NCI-H524 (cell line): ENCODE measurements around the gene MRLN.
"Not testable (repeated sequence)": the region's sequence is repeated elsewhere in the genome, so short reads cannot be mapped to it uniquely, and the experiment has no call there.

Experiments
- DNase-seq, 2 experiments: peaks; one replicate each; lab custom pipeline; 2025; lab: John Stamatoyannopoulos, UW

Gene MRLN

GRCh38 chr10:59745163-59745650 is 8.0 kb downstream of the MRLN start:
- no peak for DNase-seq

- peak in 1 of 2 experiments; percentile 14 for DNase-seq
These were observed 8.5 kb downstream of the MRLN start for GRCh38 chr10:59744762-59745161.

DNA sequence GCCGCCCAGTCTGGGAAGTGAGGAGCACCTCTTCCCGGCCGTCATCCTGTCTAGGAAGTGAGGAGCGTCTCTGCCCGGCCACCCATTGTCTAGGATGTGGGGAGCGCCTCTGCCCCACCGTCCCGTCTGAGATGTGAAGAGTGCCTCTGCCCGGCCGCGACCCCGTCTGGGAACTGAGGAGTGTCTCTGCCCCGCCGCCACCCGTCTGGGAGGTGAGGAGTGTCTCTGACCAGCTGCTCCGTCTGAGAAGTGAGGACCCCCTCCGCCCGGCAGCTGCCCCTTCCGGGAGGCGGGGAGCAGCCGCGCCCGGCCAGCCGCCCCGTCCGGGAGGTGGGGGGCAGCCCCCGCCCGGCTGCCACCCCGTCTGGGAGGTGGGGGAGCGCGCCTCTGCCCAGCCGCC is 9.1 kb downstream of the MRLN start:
- DNase-seq, result not testable (repeated sequence)

GRCh38 chr10:59741583-59741982 is 11.7 kb downstream of the MRLN start:
- DNase-seq, result no peak

DNA sequence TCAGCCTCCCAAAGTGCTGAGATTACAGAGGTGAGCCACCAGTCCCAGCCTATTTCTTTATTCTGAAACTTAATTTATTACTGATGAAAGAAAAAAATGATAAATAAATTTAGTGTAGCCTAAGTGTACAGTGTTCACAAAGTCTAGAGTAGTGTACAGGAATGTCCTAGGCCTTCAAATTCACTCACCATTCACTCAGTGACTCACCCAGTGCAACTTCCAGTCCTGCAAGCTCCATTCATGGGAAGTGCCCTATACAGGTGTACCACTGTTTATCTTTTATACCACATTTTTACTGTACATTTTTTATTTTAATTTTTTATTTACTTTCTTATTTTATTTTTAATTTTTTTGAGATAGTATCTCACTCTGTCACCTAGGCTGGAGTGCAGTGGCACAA is 12.2 kb downstream of the MRLN start:
- DNase-seq, result no peak

DNA sequence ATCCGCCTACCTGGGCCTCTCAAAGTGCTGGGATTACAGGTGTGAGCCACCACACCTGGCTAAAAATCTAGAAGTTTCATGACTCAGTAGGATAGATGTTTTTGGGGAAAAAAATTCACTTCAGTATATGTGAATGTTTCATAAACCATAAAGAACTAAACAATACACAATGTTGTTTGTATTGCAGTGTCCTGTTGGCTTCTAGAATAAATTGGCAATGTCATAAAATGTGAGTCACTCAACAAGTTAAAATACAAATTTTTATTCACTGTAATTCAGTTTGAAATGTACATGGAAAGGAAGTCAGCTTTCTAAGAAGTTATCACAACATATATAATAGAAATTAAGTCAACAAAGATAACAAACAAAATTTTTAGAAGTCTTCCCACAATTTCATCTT is 16.5 kb downstream of the MRLN start:
- no peak for DNase-seq

DNA sequence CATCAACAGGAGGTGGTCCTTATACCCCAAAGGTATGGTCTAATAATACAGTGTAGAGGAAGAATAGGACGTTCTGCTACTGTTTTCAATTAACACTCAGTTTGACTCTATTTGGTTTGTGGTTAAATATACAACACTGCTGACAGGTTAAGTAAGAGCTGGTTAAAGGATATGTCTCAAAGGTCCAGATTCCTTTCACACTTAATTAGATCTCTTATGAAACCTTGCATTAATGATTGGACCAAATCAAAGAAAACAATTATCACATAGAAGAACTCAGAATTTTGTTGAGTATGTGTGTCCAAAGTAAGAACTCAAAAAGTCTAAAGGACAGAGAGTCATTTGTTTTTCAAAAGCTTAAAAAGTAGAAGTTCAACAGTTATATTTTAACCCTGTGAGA is 18.0 kb downstream of the MRLN start:
- no peak for DNase-seq

GRCh38 chr10:59734014-59734462 is 19.2 kb downstream of the MRLN start:
- no peak for DNase-seq

- not testable (repeated sequence) for DNase-seq
These were observed 19.8 kb downstream of the MRLN start for GRCh38 chr10:59733321-59734013.

GRCh38 chr10:59732849-59733248 is 20.4 kb downstream of the MRLN start:
- not testable (repeated sequence) for DNase-seq

DNA sequence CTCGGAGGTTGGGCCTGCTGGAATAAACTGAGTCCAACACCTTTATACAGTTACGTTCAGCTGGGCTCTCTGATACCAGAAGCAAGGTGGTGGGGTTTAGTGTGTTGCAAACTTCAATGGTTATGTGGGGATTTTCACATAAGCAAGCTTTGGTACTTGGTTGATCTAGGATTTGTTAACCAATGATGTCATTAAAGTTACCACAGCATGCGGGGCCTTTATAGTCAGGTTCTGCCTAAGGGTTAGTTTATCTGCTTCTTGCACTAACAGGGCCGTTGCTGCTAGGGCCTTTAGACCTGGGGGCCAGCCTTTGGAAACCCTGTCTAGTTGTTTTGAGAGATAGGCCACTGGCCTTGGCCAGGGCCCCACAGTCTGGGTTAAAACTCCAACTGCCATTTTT is 24.1 kb downstream of the MRLN start:
- not testable (repeated sequence) for DNase-seq

- no peak for DNase-seq
These were observed 28.9 kb downstream of the MRLN start for GRCh38 chr10:59724098-59724938.

DNA sequence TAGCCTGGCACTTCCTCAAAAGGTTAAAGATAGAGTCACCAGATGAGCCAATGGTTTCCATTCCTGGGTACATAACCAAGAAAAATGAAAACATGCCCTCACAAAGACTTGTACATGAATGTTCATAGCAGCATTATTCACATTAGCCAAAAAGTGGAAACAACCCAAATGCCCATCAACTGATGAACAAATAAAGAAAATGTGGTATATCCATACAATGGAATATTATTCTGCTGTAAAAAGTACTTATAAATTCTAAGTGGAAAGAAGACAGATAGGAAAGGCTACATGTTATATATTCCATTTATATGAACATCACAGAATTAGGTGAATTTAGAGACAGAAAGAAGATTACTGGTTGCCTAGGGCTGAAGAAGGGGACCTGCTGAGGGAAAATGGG is 32.9 kb downstream of the MRLN start:
- no peak for DNase-seq

DNA sequence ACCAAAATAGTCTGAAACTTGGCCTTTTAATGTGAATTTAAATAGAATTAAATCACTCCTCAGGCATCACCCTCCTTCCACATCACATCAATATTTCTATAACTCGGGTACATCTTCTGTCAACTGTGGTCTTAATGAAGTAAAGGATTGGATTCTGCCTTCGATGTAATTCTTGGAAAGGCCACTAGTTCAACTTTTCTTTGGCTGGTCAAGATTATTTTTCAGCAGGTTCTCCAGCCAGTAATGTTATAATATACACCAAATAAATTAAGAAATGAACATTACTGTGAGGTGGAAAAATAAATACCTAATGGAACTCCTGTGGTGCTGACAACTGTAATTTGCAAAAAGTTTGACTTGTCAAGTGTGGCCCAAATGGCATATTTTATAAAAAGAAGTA is 33.9 kb downstream of the MRLN start:
- no peak for DNase-seq

DNA sequence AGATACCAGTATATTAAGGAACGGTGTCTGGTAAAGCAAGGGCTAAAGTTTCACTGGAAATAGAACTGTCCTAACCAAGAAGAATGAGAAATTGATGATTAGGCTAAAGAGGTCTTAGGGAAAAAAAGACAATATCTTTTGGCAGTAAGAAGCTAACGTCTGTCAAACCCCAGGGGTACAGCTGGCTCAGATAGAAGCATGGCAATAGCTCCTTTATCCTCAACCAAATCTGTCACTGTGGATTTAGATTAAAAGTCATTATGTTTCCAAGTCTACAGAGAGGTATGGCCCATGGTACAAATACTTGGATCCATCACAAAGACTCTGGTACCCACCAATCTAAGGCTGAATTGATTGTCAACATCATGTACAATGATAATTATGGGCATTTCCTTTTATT is 35.0 kb downstream of the MRLN start:
- peak in 1 of 2 experiments; percentile 10 for DNase-seq

GRCh38 chr10:59713196-59713821 is 39.9 kb downstream of the MRLN start:
- no peak for DNase-seq

DNA sequence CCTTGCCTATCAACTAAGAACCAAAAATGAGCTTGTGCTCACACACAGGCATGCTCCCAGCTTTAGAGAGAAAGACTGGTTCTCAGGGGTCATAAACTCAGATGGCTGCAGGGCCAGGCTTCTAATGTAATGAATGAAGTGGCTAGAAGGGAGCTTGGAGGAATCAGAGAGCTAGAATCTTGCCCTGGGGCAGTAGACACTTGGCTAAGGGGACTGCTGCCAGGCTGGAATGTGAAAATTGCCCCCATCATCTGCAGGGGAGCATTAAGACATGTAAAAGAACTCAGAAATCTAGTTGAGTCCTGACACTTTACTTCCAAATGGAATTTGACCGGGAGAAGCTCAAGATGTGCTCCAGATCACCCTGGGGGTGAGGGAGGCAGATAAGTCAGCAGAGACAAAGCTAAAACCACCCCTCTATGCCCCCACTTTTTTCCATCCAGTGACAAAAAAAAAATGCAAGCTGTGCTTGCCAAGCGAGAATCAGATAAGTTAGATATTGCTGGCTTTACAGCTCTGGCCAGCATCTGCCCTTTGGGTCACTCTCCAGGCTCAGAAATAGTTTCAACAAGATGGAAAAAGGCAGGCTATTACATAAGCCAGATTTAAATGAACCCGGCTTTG is 41.3 kb downstream of the MRLN start:
- no peak for DNase-seq

DNA sequence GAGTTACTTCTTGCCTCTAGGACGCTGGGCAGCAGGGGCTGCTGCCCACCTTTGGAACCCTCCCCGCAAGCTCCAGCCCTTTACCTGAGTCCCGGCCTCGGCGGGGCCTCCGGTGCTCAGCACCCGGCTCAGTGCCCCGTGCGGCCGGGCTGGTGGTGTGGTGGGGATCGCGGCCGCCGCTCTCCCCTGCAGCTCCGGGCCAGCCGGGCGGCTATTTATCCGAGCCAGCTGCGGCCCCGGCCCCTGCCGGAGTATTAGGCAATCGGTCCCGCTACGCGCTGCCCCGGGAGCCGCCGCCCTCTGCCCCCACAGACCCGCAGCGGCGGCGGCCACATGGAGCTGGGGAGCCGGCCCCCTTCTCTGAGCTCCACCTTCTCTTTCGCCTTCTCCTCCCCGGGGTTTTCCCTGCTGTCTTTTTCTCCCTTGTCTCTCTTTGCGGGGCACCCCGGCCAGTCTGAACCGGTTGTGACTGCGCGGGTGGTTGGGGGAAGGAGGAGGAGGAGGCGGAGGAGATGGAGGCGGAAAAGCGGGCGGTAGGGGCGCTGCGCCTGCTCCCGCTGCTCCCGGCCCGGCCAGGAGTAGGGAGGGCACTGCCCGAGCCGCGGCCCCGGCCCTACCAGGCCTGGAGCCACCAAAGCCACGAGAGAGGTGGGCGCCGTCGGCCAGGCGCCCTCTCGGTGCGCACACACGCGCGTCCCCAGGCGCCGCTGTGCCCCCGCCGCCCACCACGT is 43.7 kb downstream of the MRLN start, which contains the start of gene SLC16A9:
TSS of gene SLC16A9 (minus strand) at position 456 of the 731 bp plus-strand sequence. CDS start 25,559 bp downstream, outside the sequence.
- peak in 1 of 2 experiments; percentile 41 for DNase-seq

DNA sequence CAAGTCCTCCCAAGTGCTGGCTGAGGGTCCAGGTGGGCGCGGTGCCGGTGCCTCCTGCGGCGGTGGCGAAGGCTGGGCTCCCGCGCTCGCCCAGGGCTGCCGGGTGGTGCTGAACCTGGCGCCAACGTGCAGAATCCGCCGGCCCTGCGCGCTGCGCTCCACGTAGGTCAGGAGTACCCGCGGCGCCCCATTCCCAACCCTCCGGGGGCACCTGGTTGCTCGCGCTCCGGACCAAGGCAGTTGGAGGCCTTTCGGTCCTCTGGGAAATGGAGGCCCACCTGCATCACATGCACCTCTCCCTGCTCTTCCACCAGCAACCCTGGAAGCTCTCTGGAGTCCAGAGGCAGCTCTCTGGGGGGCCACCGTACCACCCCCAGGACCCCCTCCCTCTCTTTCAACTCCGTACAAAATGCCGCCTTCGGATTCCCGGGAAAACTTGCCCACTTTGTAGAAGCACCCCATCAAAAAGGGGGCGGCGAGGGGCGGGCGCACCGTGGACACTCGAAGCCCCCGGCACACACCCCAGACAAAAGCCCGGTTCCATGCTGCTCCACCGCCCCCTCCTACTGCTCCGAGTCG is 44.4 kb downstream of the MRLN start:
- peak in 1 of 2 experiments; percentile 30 for DNase-seq

- DNase-seq, result no peak
These were observed 46.1 kb downstream of the MRLN start for GRCh38 chr10:59706851-59707797.
